IMR-90 (cell line): ENCODE measurements around the gene ARHGAP10. TPM values are rescaled to one million over a fixed set of nuclear protein-coding genes. Genes with fewer than 3 reads are reported as not detected.

Source experiments
- ATAC-seq: fragments of 200-7000 bp; cut with Tn5 transposase; 2 replicates; pipeline ENCODE4 v1.9.1; 2020; ENCODE audit warnings: low read depth, mild to moderate bottlenecking, moderate library complexity
- BruUV-seq: library from RNA; stranded (reverse); fragments of 400-500 nt; replicated peaks from 2 replicates; lab custom pipeline; 2021; lab: Mats Ljungman, UMichigan
- CTCF ChIA-PET: fragments of 300-600 bp; formaldehyde crosslinking; extraction: SDS; loops from one replicate; lab custom pipeline; 2021; ENCODE audit warnings: antibody characterized with exemption; lab: Yijun Ruan, JAX
- POLR2A ChIA-PET: fragments of 300-600 bp; sonication (Branson Sonifier 250); formaldehyde crosslinking; loops from one replicate; lab custom pipeline; 2022; ENCODE audit warnings: antibody characterized with exemption; ENCODE audit not compliant: unreplicated experiment; lab: Charles Lee
- DNase-seq: peaks from one replicate; pipeline ENCODE4 v3.0.0; 2013
- H2AFZ ChIP-seq: replicated peaks from 2 replicates; pipeline ENCODE3; 2013; ENCODE audit warnings: low read length, mild to moderate bottlenecking; ENCODE audit not compliant: poor library complexity
- H2AK5ac ChIP-seq: 2 replicates; pipeline ENCODE4 v1.6.1; 2013; ENCODE audit warnings: low read depth, low read length, inconsistent platforms
- H2AK9ac ChIP-seq: replicated peaks from 2 replicates; pipeline ENCODE3; 2013; ENCODE audit warnings: mild to moderate bottlenecking, low read depth, low read length, moderate library complexity; ENCODE audit not compliant: poor library complexity
- H2BK120ac ChIP-seq: 2 replicates; pipeline ENCODE4 v1.6.1; 2013; ENCODE audit warnings: low read depth, low read length, inconsistent platforms
- H2BK15ac ChIP-seq: 3 replicates; pipeline ENCODE4 v1.6.1; 2013; ENCODE audit warnings: low read depth, low read length, inconsistent platforms
- H2BK20ac ChIP-seq: 2 replicates; pipeline ENCODE4 v1.6.1; 2013; ENCODE audit warnings: low read depth, mild to moderate bottlenecking, inconsistent platforms, low read length, moderate library complexity
- H2BK5ac ChIP-seq: 2 replicates; pipeline ENCODE4 v1.6.1; 2013; ENCODE audit warnings: mild to moderate bottlenecking, low read depth, low read length, inconsistent platforms; ENCODE audit not compliant: poor library complexity, severe bottlenecking
- H3K14ac ChIP-seq: replicated peaks from 2 replicates; pipeline ENCODE4 v1.6.1; 2013; ENCODE audit warnings: low read depth, low read length, inconsistent platforms
- H3K18ac ChIP-seq: 2 replicates; pipeline ENCODE4 v1.6.1; 2013; ENCODE audit warnings: low read depth, low read length, control low read depth
- H3K23ac ChIP-seq: 2 replicates; pipeline ENCODE4 v1.6.1; 2013; ENCODE audit warnings: low read depth, low read length, inconsistent platforms
- H3K27ac ChIP-seq: 2 replicates; pipeline ENCODE4 v1.5.1; 2013; ENCODE audit warnings: mild to moderate bottlenecking, control low read depth, low read length; ENCODE audit not compliant: insufficient read depth
- H3K27me3 ChIP-seq: 2 replicates; pipeline ENCODE4 v1.6.1; 2013; ENCODE audit warnings: low read length; ENCODE audit not compliant: control insufficient read depth, insufficient read depth
- H3K36me3 ChIP-seq: 2 replicates; pipeline ENCODE4 v1.6.1; 2013; ENCODE audit warnings: low read length, mixed read lengths; ENCODE audit not compliant: control insufficient read depth, insufficient read depth
- H3K4ac ChIP-seq: 2 replicates; pipeline ENCODE4 v1.6.1; 2013; ENCODE audit warnings: low read depth, low read length, inconsistent platforms
- H3K4me1 ChIP-seq: 2 replicates; pipeline ENCODE4 v1.6.1; 2013; ENCODE audit warnings: low read length, mixed read lengths; ENCODE audit not compliant: control insufficient read depth, insufficient read depth
- H3K4me2 ChIP-seq: 2 replicates; pipeline ENCODE4 v1.6.1; 2013; ENCODE audit warnings: low read depth, mild to moderate bottlenecking, control low read depth, low read length, moderate library complexity
- H3K4me3 ChIP-seq: 2 replicates; pipeline ENCODE4 v1.5.1; 2013; ENCODE audit warnings: low read depth, mild to moderate bottlenecking, control low read depth, low read length, moderate library complexity; ENCODE audit not compliant: insufficient read depth
- H3K56ac ChIP-seq: 2 replicates; pipeline ENCODE4 v1.6.1; 2013; ENCODE audit warnings: low read length, inconsistent platforms; ENCODE audit not compliant: insufficient read depth; ENCODE audit errors: extremely low read depth
- H3K79me1 ChIP-seq, 2 experiments: 2 replicates each; pipeline ENCODE4 v1.6.1; 2013; ENCODE audit warnings: low read length in 2 of 2, inconsistent platforms in 1 of 2, low read depth in 1 of 2
- H3K9ac ChIP-seq: 2 replicates; pipeline ENCODE4 v1.6.1; 2013; ENCODE audit warnings: low read depth, low read length, control low read depth
- H3K9me1 ChIP-seq: 2 replicates; pipeline ENCODE4 v1.6.1; 2013; ENCODE audit warnings: low read length, inconsistent platforms; ENCODE audit not compliant: insufficient read depth
- H3K9me3 ChIP-seq: 2 replicates; pipeline ENCODE4 v1.6.1; 2013; ENCODE audit warnings: low read length; ENCODE audit not compliant: control insufficient read depth, insufficient read depth
- H4K20me1 ChIP-seq: 2 replicates; pipeline ENCODE4 v1.6.1; 2013; ENCODE audit warnings: low read length, inconsistent platforms; ENCODE audit not compliant: insufficient read depth
- H4K5ac ChIP-seq: 2 replicates; pipeline ENCODE4 v1.6.1; 2013; ENCODE audit warnings: mild to moderate bottlenecking, low read depth, low read length, control low read depth
- H4K8ac ChIP-seq, 2 experiments: 2 replicates each; pipeline ENCODE4 v1.6.1; 2013; ENCODE audit warnings: low read depth in 2 of 2, low read length in 2 of 2, control low read depth in 1 of 2, inconsistent platforms in 1 of 2
- H4K91ac ChIP-seq: 2 replicates; pipeline ENCODE4 v1.6.1; 2013; ENCODE audit warnings: low read depth, low read length, inconsistent platforms; ENCODE audit not compliant: insufficient read depth
- BHLHE40 ChIP-seq: fragments of 150-350 bp; IDR thresholded peaks from 2 replicates; pipeline ENCODE4 v1.6.1; 2016; ENCODE audit warnings: mild to moderate bottlenecking, low read depth, low read length
- ELK1 ChIP-seq: fragments of 150-350 bp; IDR thresholded peaks from 2 replicates; pipeline ENCODE4 v1.6.1; 2016; ENCODE audit warnings: low read depth, mild to moderate bottlenecking, low read length, moderate library complexity, borderline replicate concordance
- FOS ChIP-seq: fragments of 150-350 bp; IDR thresholded peaks from 2 replicates; pipeline ENCODE4 v1.6.1; 2016; ENCODE audit warnings: low read depth, low read length
- MXI1 ChIP-seq: IDR thresholded peaks from 2 replicates; pipeline ENCODE4 v1.6.1; 2012; ENCODE audit warnings: low read depth, mild to moderate bottlenecking, low read length, moderate library complexity, borderline replicate concordance
- NFE2L2 ChIP-seq: fragments of 150-350 bp; IDR thresholded peaks from 2 replicates; pipeline ENCODE4 v1.6.1; 2016; ENCODE audit warnings: low read depth, mild to moderate bottlenecking, low read length
- RAD21 ChIP-seq: IDR thresholded peaks from 2 replicates; pipeline ENCODE4 v1.6.1; 2012; ENCODE audit warnings: low read length, improper control_type of control experiment
- RCOR1 ChIP-seq: IDR thresholded peaks from 2 replicates; pipeline ENCODE4 v1.6.1; 2012; ENCODE audit warnings: mild to moderate bottlenecking, low read length, improper control_type of control experiment; ENCODE audit not compliant: insufficient replicate concordance
- RFX5 ChIP-seq: IDR thresholded peaks from 2 replicates; pipeline ENCODE4 v1.8.0; 2012; ENCODE audit warnings: low read depth, mild to moderate bottlenecking, low read length, moderate library complexity
- SMC3 ChIP-seq: fragments of 150-350 bp; IDR thresholded peaks from 2 replicates; pipeline ENCODE4 v1.6.1; 2016; ENCODE audit warnings: low read depth, mild to moderate bottlenecking, antibody characterized with exemption, low read length, moderate library complexity
- WGBS, 2 experiments: methylation state at CpG; one replicate each; pipeline versions ENCODE4 v1.1.5 to v1.1.7; 2013; ENCODE audit warnings: missing lambda C conversion rate in 2 of 2; ENCODE audit not compliant: insufficient read length in 1 of 2; ENCODE audit errors: extremely low coverage in 2 of 2; 5-methylcytosine and 5-hydroxymethylcytosine counted together
- dilution Hi-C: fragments of 300-500 bp; cut with HindIII; formaldehyde crosslinking; loops from one replicate; pipeline ENCODE4 v1.14.3; 2018; ENCODE audit warnings: low sequenced_read_pairs; ENCODE audit not compliant: unreplicated experiment
- in situ Hi-C: fragments of 300-500 bp; cut with MboI; formaldehyde crosslinking; loops from 3 replicates; pipeline ENCODE4 v1.14.3; 2019; ENCODE audit warnings: low sequenced_read_pairs, inconsistent platforms, mixed read lengths
- intact Hi-C: fragments of 100-400 bp; cut with micrococcal nuclease; formaldehyde crosslinking; loops from 2 replicates; pipeline ENCODE4 v1.10.0; 2022
- polyA plus RNA-seq, 3 experiments: library from polyadenylated mRNA; depleted of rRNA; stranded (reverse); fragments of >200 nt; gene quantifications; 2 replicates each; pipeline ENCODE4 v1.2.3, GENCODE V29; 2012; ENCODE audit warnings: low replicate concordance in 1 of 3
- total RNA-seq: library from RNA; depleted of rRNA; stranded (reverse); fragments of >200 nt; gene quantifications from 2 replicates; pipeline ENCODE4 v1.2.3, GENCODE V29; 2012
- TF ChIP-seq, protein P1 (sequence below): fragments of 150-350 bp; IDR thresholded peaks from 2 replicates; pipeline ENCODE4 v1.6.1; 2017; ENCODE audit warnings: mild to moderate bottlenecking, antibody characterized with exemption, low read length, low read depth
- TF ChIP-seq, protein P2 (sequence below): conservative IDR thresholded peaks from 2 replicates; pipeline ENCODE4 v1.5.1; 2012; ENCODE audit warnings: mild to moderate bottlenecking, low read depth, low read length, improper control_type of control experiment

ARHGAP10 gene
- total and polyA plus RNA-seq, 2 of the 4 experiments (the other 2 are of a cell fraction): 27.1 to 29.4 TPM

DNA sequence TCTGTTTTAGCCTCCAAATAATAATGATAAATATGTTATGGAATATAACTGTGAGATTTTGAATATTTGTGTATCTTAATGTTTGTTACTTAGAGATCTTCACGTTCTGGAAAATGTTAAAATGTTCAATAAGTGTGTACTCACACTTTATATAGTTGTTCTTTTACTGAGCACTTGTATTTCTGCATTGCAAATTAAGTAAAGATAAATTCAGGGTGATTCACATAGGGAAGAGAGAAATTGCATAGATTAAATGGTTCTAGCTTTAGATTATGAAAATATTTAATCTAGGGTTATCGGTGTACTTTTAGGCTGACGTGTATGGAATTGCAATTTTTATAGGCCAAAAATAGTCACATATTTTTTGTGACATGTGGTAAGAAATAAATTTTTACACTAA lies 148.6 kb downstream of the ARHGAP10 start:
- WGBS, 2 experiments: no CpG with 5 or more reads among the region's 3 CpGs
- Histone ChIP-seq H4K8ac (no peak overlapping the region), H3K27ac (no peak overlapping the region), H2AK5ac (no peak overlapping the region), H2BK120ac (no peak overlapping the region), H4K91ac (no peak overlapping the region), H3K4me1 (peaks cover 2% of the 10 kb centered on the region), H3K9ac (no peak overlapping the region), H2BK15ac (no peak overlapping the region), H3K56ac (no peak overlapping the region), H2BK5ac (no peak overlapping the region), H3K9me1 (no peaks in the 10 kb centered on the region), H3K4me3 (no peak overlapping the region), H3K9me3 (no peaks in the 10 kb centered on the region), H3K4me2 (no peak overlapping the region), H3K4ac (no peak overlapping the region), H3K79me1 (peaks cover 0 to 6% of the 10 kb centered on the region in 2 experiments; a peak in 2 of 4 replicates), H4K5ac (no peak overlapping the region), H3K23ac (no peak overlapping the region), H2AK9ac (no peak overlapping the region), H3K14ac (no peak overlapping the region), H4K20me1 (no peaks in the 10 kb centered on the region), H2AFZ (no peak overlapping the region), H3K27me3 (no peaks in the 10 kb centered on the region), H3K36me3 (peaks cover 17% of the 10 kb centered on the region), H2BK20ac (no peak overlapping the region), H3K18ac (no peak overlapping the region)
- ChIA-PET POLR2A (no interaction called here), CTCF (interaction anchor here (0.6 to 1.5 kb wide), 2 partner anchors 14 to 26 kb away, joined by 6 to 7 read pairs; no protein-coding TSS in a partner anchor)
- no peak for DNase-seq
- in situ Hi-C loops (no loop called here), intact Hi-C loops (no loop called here), dilution Hi-C loops (no loop called here)
- no peak for ATAC-seq
- TF ChIP-seq RAD21 (no peak), BHLHE40 (no peak), ELK1 (no peak), MXI1 (no peak), FOS (no peak), SMC3 (no peak), RFX5 (no peak), RCOR1 (no peak), NFE2L2 (no peak)
- TF ChIP-seq, protein P1, sequence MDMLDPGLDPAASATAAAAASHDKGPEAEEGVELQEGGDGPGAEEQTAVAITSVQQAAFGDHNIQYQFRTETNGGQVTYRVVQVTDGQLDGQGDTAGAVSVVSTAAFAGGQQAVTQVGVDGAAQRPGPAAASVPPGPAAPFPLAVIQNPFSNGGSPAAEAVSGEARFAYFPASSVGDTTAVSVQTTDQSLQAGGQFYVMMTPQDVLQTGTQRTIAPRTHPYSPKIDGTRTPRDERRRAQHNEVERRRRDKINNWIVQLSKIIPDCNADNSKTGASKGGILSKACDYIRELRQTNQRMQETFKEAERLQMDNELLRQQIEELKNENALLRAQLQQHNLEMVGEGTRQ: no peak
- TF ChIP-seq, protein P2, sequence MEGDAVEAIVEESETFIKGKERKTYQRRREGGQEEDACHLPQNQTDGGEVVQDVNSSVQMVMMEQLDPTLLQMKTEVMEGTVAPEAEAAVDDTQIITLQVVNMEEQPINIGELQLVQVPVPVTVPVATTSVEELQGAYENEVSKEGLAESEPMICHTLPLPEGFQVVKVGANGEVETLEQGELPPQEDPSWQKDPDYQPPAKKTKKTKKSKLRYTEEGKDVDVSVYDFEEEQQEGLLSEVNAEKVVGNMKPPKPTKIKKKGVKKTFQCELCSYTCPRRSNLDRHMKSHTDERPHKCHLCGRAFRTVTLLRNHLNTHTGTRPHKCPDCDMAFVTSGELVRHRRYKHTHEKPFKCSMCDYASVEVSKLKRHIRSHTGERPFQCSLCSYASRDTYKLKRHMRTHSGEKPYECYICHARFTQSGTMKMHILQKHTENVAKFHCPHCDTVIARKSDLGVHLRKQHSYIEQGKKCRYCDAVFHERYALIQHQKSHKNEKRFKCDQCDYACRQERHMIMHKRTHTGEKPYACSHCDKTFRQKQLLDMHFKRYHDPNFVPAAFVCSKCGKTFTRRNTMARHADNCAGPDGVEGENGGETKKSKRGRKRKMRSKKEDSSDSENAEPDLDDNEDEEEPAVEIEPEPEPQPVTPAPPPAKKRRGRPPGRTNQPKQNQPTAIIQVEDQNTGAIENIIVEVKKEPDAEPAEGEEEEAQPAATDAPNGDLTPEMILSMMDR: no peak
- no TSS peak for BruUV-seq
